Ammon's horn (tissue), 1 donor: Measurements from ENCODE around the gene PCSK4.
"Not testable (repeated sequence)": the region's sequence is repeated elsewhere in the genome, so short reads cannot be mapped to it uniquely, and the experiment has no call there.

Experiments used
- DNase-seq: peaks from one replicate; pipeline ENCODE4 v3.0.0-alpha.2; 2016; ENCODE audit warnings: low spot score

The PCSK4 gene

GRCh38 chr19:1503925-1504773, 14.0 kb upstream of the PCSK4 start:
- DNase-seq = no peak

- DNase-seq = peak; percentile 58
Observed at GRCh38 chr19:1503089-1503924, 13.2 kb upstream of the PCSK4 start.

GRCh38 chr19:1502433-1503088, 12.4 kb upstream of the PCSK4 start:
- DNase-seq = no peak

GRCh38 chr19:1501200-1501595, 11.0 kb upstream of the PCSK4 start:
- DNase-seq = no peak

GRCh38 chr19:1499231-1499630, 9.1 kb upstream of the PCSK4 start:
- DNase-seq = not testable (repeated sequence)

- no peak for DNase-seq
Observed at GRCh38 chr19:1497578-1498235, 7.6 kb upstream of the PCSK4 start.

GRCh38 chr19:1496714-1497577, 6.8 kb upstream of the PCSK4 start:
- DNase-seq = no peak

- DNase-seq = no peak
Observed at GRCh38 chr19:1495799-1496713, 5.9 kb upstream of the PCSK4 start.

GRCh38 chr19:1495051-1495798, 5.1 kb upstream of the PCSK4 start:
- no peak for DNase-seq

GRCh38 chr19:1494115-1494815, 4.1 kb upstream of the PCSK4 start:
- DNase-seq = no peak

- DNase-seq = no peak
Observed at GRCh38 chr19:1492474-1493006, 2.4 kb upstream of the PCSK4 start.

GRCh38 chr19:1491849-1492170, 1.7 kb upstream of the PCSK4 start:
- DNase-seq = no peak

- no peak for DNase-seq
Observed at GRCh38 chr19:1491114-1491848, 1.1 kb upstream of the PCSK4 start, which contains the start of gene REEP6. Gene REEP6, plus strand, starts transcription at chr19:1491181. Its CDS starts 89 bp downstream, at chr19:1491270.

- no peak for DNase-seq
Observed at GRCh38 chr19:1489463-1490310, 463 bp downstream of the PCSK4 start.

- no peak for DNase-seq
Observed at GRCh38 chr19:1488282-1488601, 1.9 kb downstream of the PCSK4 start.

- no peak for DNase-seq
Observed at GRCh38 chr19:1487576-1488281, 2.4 kb downstream of the PCSK4 start.
